Neural cell (in vitro differentiated cells): ENCODE data around the gene PTPRN2. TPM values are rescaled to one million over a fixed set of nuclear protein-coding genes. Genes with fewer than 3 reads are reported as not detected.
A peak's percentile ranks its signal among the peaks of the same experiment; 100 is the strongest.

Experiments used
- H2AFZ ChIP-seq: fragments of 200-600, 300-800 bp; sonication (generic), shearing (Covaris generic); 2 replicates; pipeline ENCODE4 v1.6.0; 2014; ENCODE audit warnings: low read depth, mild to moderate bottlenecking, antibody characterized with exemption, low read length, moderate library complexity
- H3F3A ChIP-seq: fragments of 200-600 bp; shearing (Covaris generic); 2 replicates; pipeline ENCODE4 v1.6.1; 2016; ENCODE audit warnings: mild to moderate bottlenecking, moderate library complexity, mixed read lengths, antibody characterized with exemption, low read length; ENCODE audit not compliant: insufficient read depth, poor library complexity, severe bottlenecking
- H3K27ac ChIP-seq: fragments of 200-600, 300-800 bp; sonication (generic), shearing (Covaris generic); 2 replicates; pipeline ENCODE4 v1.5.1; 2014; ENCODE audit warnings: mild to moderate bottlenecking, low read length, moderate library complexity
- H3K27me3 ChIP-seq: fragments of 300-800, 200-600 bp; sonication (generic), shearing (Covaris generic); 2 replicates; pipeline ENCODE4 v1.6.0; 2014; ENCODE audit warnings: mild to moderate bottlenecking, low read depth, low read length, moderate library complexity; ENCODE audit not compliant: insufficient read depth
- H3K36me3 ChIP-seq: fragments of 300-800, 200-600 bp; sonication (generic), shearing (Covaris generic); 2 replicates; pipeline ENCODE4 v1.5.1; 2014; ENCODE audit warnings: mild to moderate bottlenecking, antibody characterized with exemption, low read length, moderate library complexity; ENCODE audit not compliant: insufficient read depth
- H3K4me2 ChIP-seq: fragments of 300-800, 200-600 bp; sonication (generic), shearing (Covaris generic); 2 replicates; pipeline ENCODE4 v1.6.0; 2014; ENCODE audit warnings: mild to moderate bottlenecking, low read length
- H3K4me3 ChIP-seq: fragments of 300-800, 200-600 bp; sonication (generic), shearing (Covaris generic); 2 replicates; pipeline ENCODE4 v1.5.1; 2014; ENCODE audit warnings: mild to moderate bottlenecking, low read length, moderate library complexity
- H3K79me2 ChIP-seq: fragments of 200-600 bp; shearing (Covaris generic); replicated peaks from 2 replicates; pipeline ENCODE4 v1.6.0; 2014; ENCODE audit warnings: mild to moderate bottlenecking, low read length, moderate library complexity; ENCODE audit not compliant: insufficient read depth
- H3K9ac ChIP-seq: fragments of 300-800, 200-600 bp; sonication (generic), shearing (Covaris generic); 2 replicates; pipeline ENCODE4 v1.6.1; 2016; ENCODE audit warnings: mild to moderate bottlenecking, low read length, mixed read lengths
- H3K9me2 ChIP-seq: fragments of 200-600 bp; shearing (Covaris generic); 2 replicates; pipeline ENCODE4 v1.6.1; 2016; ENCODE audit warnings: mild to moderate bottlenecking, low read length, mixed read lengths; ENCODE audit not compliant: insufficient read depth
- H3K9me3 ChIP-seq: fragments of 200-600, 300-800 bp; sonication (generic), shearing (Covaris generic); 2 replicates; pipeline ENCODE4 v1.6.1; 2016; ENCODE audit warnings: mild to moderate bottlenecking, mixed run types, low read length, moderate library complexity, mixed read lengths
- H4K20me1 ChIP-seq: fragments of 200-600 bp; shearing (Covaris generic); 2 replicates; pipeline ENCODE4 v1.6.1; 2016; ENCODE audit warnings: mild to moderate bottlenecking, mixed run types; ENCODE audit not compliant: insufficient read depth
- EP300 ChIP-seq: fragments of 450-650 bp; conservative IDR thresholded peaks from 2 replicates; pipeline ENCODE4 v1.6.1; 2014; ENCODE audit warnings: antibody characterized with exemption, mild to moderate bottlenecking, moderate library complexity; ENCODE audit not compliant: poor library complexity, severe bottlenecking
- EZH2 ChIP-seq: fragments of 200-600, 300-800 bp; shearing (Covaris generic), sonication (generic); IDR thresholded peaks from 2 replicates; pipeline ENCODE4 v1.6.1; 2014; ENCODE audit warnings: antibody characterized with exemption, low read length, borderline replicate concordance, mild to moderate bottlenecking; ENCODE audit not compliant: insufficient read depth, poor library complexity, severe bottlenecking
- MXI1 ChIP-seq: fragments of 450-650 bp; conservative IDR thresholded peaks from 2 replicates; pipeline ENCODE4 v1.6.1; 2014; ENCODE audit warnings: antibody characterized with exemption, mild to moderate bottlenecking; ENCODE audit not compliant: poor library complexity, severe bottlenecking
- POLR2AphosphoS5 ChIP-seq: IDR thresholded peaks from 2 replicates; pipeline ENCODE4 v1.6.1; 2012
- RAD21 ChIP-seq: fragments of 450-650 bp; conservative IDR thresholded peaks from 2 replicates; pipeline ENCODE4 v1.6.1; 2014; ENCODE audit warnings: antibody characterized with exemption, mild to moderate bottlenecking, moderate library complexity
- SMC3 ChIP-seq: fragments of 450-650 bp; conservative IDR thresholded peaks from 2 replicates; pipeline ENCODE4 v1.6.1; 2014; ENCODE audit warnings: antibody characterized with exemption, mild to moderate bottlenecking, moderate library complexity; ENCODE audit not compliant: poor library complexity
- TAF1 ChIP-seq: IDR thresholded peaks from 2 replicates; pipeline ENCODE4 v1.6.1; 2012; ENCODE audit warnings: low read depth
- polyA plus RNA-seq: library from polyadenylated mRNA; depleted of rRNA; stranded (reverse); fragments of >200 nt; gene quantifications from 2 replicates; pipeline ENCODE4 v1.2.3, GENCODE V29; 2014
- TF ChIP-seq, protein P1 (sequence below): IDR thresholded peaks from 2 replicates; pipeline ENCODE4 v1.6.1; 2012; ENCODE audit warnings: borderline replicate concordance
- TF ChIP-seq, protein P2 (sequence below): fragments of 450-650 bp; IDR thresholded peaks from 2 replicates; pipeline ENCODE4 v1.5.1; 2014; ENCODE audit warnings: antibody characterized with exemption, mild to moderate bottlenecking, moderate library complexity; ENCODE audit not compliant: poor library complexity, severe bottlenecking

The PTPRN2 gene
- polyA plus RNA-seq, 1 donor from 2014 or later = 31.0 TPM

DNA sequence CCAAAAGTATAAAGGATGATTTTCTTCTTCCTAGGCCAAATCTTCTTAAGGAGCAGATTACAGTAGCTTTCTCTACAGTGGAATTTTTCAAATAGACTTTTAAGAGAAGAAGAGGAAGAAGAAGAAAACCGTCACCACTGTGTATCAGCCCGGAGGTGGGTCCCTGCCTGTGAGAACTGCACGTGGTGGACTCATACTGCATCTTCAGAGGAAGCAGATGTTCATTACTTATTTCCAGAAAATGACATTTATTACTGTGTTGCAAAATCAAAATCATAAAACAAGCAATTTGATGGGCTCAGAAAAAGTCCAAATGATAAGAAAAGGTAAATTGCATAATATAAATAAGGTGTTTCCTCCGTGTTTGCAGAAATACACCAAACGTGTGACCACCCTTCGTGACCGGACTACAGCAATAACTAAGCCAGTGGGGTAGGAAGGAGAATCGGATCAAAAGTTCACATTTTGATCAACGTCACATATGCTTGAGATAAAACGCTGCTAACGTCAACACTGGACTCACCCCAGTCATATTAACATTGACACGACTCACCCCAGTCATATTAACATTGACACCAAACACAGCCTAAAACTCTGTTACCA is 179.2 kb downstream of the PTPRN2 start:
- H3K27me3 ChIP-seq = no peaks in the 10 kb centered on the region
- H3K36me3 ChIP-seq = no peaks in the 10 kb centered on the region
- no peak overlapping the region for H3K4me2 ChIP-seq
- no peak overlapping the region for H3K9ac ChIP-seq
- H3K9me3 ChIP-seq = no peaks in the 10 kb centered on the region
- no peak overlapping the region for H2AFZ ChIP-seq
- no peak overlapping the region for H3K4me3 ChIP-seq
- TF ChIP-seq POLR2AphosphoS5 = no peak
- TF ChIP-seq, protein P1, sequence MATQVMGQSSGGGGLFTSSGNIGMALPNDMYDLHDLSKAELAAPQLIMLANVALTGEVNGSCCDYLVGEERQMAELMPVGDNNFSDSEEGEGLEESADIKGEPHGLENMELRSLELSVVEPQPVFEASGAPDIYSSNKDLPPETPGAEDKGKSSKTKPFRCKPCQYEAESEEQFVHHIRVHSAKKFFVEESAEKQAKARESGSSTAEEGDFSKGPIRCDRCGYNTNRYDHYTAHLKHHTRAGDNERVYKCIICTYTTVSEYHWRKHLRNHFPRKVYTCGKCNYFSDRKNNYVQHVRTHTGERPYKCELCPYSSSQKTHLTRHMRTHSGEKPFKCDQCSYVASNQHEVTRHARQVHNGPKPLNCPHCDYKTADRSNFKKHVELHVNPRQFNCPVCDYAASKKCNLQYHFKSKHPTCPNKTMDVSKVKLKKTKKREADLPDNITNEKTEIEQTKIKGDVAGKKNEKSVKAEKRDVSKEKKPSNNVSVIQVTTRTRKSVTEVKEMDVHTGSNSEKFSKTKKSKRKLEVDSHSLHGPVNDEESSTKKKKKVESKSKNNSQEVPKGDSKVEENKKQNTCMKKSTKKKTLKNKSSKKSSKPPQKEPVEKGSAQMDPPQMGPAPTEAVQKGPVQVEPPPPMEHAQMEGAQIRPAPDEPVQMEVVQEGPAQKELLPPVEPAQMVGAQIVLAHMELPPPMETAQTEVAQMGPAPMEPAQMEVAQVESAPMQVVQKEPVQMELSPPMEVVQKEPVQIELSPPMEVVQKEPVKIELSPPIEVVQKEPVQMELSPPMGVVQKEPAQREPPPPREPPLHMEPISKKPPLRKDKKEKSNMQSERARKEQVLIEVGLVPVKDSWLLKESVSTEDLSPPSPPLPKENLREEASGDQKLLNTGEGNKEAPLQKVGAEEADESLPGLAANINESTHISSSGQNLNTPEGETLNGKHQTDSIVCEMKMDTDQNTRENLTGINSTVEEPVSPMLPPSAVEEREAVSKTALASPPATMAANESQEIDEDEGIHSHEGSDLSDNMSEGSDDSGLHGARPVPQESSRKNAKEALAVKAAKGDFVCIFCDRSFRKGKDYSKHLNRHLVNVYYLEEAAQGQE = no peak
- no peak for TF ChIP-seq EP300
- TF ChIP-seq, protein P2, sequence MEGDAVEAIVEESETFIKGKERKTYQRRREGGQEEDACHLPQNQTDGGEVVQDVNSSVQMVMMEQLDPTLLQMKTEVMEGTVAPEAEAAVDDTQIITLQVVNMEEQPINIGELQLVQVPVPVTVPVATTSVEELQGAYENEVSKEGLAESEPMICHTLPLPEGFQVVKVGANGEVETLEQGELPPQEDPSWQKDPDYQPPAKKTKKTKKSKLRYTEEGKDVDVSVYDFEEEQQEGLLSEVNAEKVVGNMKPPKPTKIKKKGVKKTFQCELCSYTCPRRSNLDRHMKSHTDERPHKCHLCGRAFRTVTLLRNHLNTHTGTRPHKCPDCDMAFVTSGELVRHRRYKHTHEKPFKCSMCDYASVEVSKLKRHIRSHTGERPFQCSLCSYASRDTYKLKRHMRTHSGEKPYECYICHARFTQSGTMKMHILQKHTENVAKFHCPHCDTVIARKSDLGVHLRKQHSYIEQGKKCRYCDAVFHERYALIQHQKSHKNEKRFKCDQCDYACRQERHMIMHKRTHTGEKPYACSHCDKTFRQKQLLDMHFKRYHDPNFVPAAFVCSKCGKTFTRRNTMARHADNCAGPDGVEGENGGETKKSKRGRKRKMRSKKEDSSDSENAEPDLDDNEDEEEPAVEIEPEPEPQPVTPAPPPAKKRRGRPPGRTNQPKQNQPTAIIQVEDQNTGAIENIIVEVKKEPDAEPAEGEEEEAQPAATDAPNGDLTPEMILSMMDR = peak; percentile 7
- H3F3A ChIP-seq = no peaks in the 10 kb centered on the region
- no peaks in the 10 kb centered on the region for H4K20me1 ChIP-seq
- no peaks in the 10 kb centered on the region for H3K9me2 ChIP-seq
- H3K27ac ChIP-seq = no peak overlapping the region
- H3K79me2 ChIP-seq = peaks cover 3% of the 10 kb centered on the region

DNA sequence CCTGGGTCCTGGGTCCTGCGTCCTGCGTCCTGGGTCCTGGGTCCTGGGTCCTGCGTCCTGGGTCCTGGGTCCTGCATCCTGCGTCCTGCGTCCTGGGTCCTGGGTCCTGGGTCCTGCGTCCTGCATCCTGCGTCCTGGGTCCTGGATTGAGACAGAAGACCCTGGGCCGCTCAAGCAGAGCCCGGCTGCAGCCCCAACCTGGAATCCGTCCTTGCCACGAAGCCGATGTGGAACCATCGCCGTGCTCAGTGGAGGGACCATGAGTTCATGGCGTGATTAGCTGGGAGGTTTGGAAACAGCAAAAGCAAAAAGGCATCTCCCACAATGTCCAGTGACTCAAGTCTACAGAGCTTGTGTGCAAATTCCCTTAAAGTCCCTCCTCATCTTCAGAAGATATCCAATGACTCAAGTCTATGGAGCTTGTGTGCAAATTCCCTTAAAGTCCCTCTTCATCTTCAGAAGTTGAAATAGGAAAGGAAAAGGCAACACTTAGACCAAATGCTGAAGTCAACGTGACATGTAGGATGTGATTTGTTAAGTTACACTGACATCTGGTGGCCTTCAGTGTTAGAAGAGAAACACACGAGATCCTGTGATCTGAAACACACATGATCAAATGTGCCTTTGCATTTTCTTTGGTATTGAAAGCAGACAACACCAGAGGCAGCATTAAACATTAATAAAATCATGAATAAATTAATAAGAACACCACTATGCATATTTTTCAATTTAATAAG is 179.9 kb downstream of the PTPRN2 start:
- Histone ChIP-seq H3K9ac (no peak overlapping the region), H2AFZ (no peak overlapping the region), H3K36me3 (no peaks in the 10 kb centered on the region), H3K9me3 (no peaks in the 10 kb centered on the region), H3K27me3 (no peaks in the 10 kb centered on the region), H3F3A (no peaks in the 10 kb centered on the region), H4K20me1 (no peaks in the 10 kb centered on the region), H3K4me2 (no peak overlapping the region), H3K27ac (no peak overlapping the region), H3K9me2 (no peaks in the 10 kb centered on the region), H3K4me3 (no peak overlapping the region), H3K79me2 (peaks cover 3% of the 10 kb centered on the region)
- TF ChIP-seq RAD21 = peak; percentile 98
- TF ChIP-seq SMC3 = peak; percentile 96
- TF ChIP-seq MXI1 = peak; percentile 35
- TF ChIP-seq, protein P2 = peak; percentile 93
- TF ChIP-seq, protein P1 = no peak
- TF ChIP-seq EZH2 = no peak
- TF ChIP-seq TAF1 = no peak
- TF ChIP-seq POLR2AphosphoS5 = no peak
- TF ChIP-seq EP300 = peak; percentile 16
